ENCODE measurements around the gene ASB2. TPM values are rescaled to one million over a fixed set of nuclear protein-coding genes. Genes with fewer than 3 reads are reported as not detected.

ASB2 gene
- total RNA-seq, 2 donors from 2014 or later: 47.2 to 48.3 TPM

- Histone ChIP-seq H3K4me3 (no peak overlapping the region), H3K27ac (peak overlapping the region; percentile 89 to 92), H3K36me3 (peaks cover 60% of the 10 kb centered on the region), H3K9me3 (no peaks in the 10 kb centered on the region), H3K27me3 (replicated peaks; ENCODE audit: insufficient read depth) (no peaks in the 10 kb centered on the region), H3K4me1 (ENCODE audit: control insufficient read depth in 1 of 2, low read depth in 2 of 2) (peaks cover 5 to 36% of the 10 kb centered on the region in 2 donors)
- TF ChIP-seq CTCF (IDR thresholded peaks at IDR 0.05): no peak
- ATAC-seq (ENCODE audit: insufficient number of reproducible peaks, low FRiP score, low read depth) (no peak), DNase-seq (ENCODE audit: low spot score) (no peak)
These were observed 35.9 kb downstream of the ASB2 start for GRCh38 chr14:93940437-93940836.

- DNase-seq (ENCODE audit: low spot score) (peak; percentile 26), ATAC-seq (ENCODE audit: insufficient number of reproducible peaks, low FRiP score, low read depth) (peak; percentile 36)
- peak overlapping the region; percentile 56 for H3K4me3 ChIP-seq
- no peaks in the 10 kb centered on the region for H3K27me3 ChIP-seq (replicated peaks; ENCODE audit: insufficient read depth)
- H3K36me3 ChIP-seq: peaks cover 61% of the 10 kb centered on the region
- peak overlapping the region; percentile 89 to 92 for H3K27ac ChIP-seq
- peaks cover 5 to 36% of the 10 kb centered on the region in 2 donors for H3K4me1 ChIP-seq (ENCODE audit: control insufficient read depth in 1 of 2, low read depth in 2 of 2)
- TF ChIP-seq CTCF (IDR thresholded peaks at IDR 0.05): peak; percentile 95
- no peaks in the 10 kb centered on the region for H3K9me3 ChIP-seq
These were observed 36.8 kb downstream of the ASB2 start for GRCh38 chr14:93939304-93940229.

- H3K4me3 ChIP-seq: no peak overlapping the region
- DNase-seq (ENCODE audit: low spot score): no peak
- no peak for TF ChIP-seq CTCF (IDR thresholded peaks at IDR 0.05)
- H3K27ac ChIP-seq: no peak overlapping the region
- peaks cover 5 to 36% of the 10 kb centered on the region in 2 donors for H3K4me1 ChIP-seq (ENCODE audit: control insufficient read depth in 1 of 2, low read depth in 2 of 2)
- no peaks in the 10 kb centered on the region for H3K9me3 ChIP-seq
- H3K36me3 ChIP-seq: peaks cover 62% of the 10 kb centered on the region
- no peak for ATAC-seq (ENCODE audit: insufficient number of reproducible peaks, low FRiP score, low read depth)
- no peaks in the 10 kb centered on the region for H3K27me3 ChIP-seq (replicated peaks; ENCODE audit: insufficient read depth)
These were observed 37.5 kb downstream of the ASB2 start for GRCh38 chr14:93938751-93939303.

GRCh38 chr14:93937519-93937918 lies 38.9 kb downstream of the ASB2 start:
- peaks cover 5 to 35% of the 10 kb centered on the region in 2 donors for H3K4me1 ChIP-seq (ENCODE audit: control insufficient read depth in 1 of 2, low read depth in 2 of 2)
- no peak overlapping the region for H3K27ac ChIP-seq
- no peaks in the 10 kb centered on the region for H3K27me3 ChIP-seq (replicated peaks; ENCODE audit: insufficient read depth)
- DNase-seq (ENCODE audit: low spot score): no peak
- no peak for ATAC-seq (ENCODE audit: insufficient number of reproducible peaks, low FRiP score, low read depth)
- no peak overlapping the region for H3K4me3 ChIP-seq
- no peak for TF ChIP-seq CTCF (IDR thresholded peaks at IDR 0.05)
- no peaks in the 10 kb centered on the region for H3K9me3 ChIP-seq
- H3K36me3 ChIP-seq: peaks cover 59% of the 10 kb centered on the region

- Histone ChIP-seq H3K9me3 (no peaks in the 10 kb centered on the region), H3K4me1 (ENCODE audit: control insufficient read depth in 1 of 2, low read depth in 2 of 2) (peaks cover 5 to 29% of the 10 kb centered on the region in 2 donors), H3K4me3 (no peak overlapping the region), H3K27ac (no peak overlapping the region), H3K27me3 (replicated peaks; ENCODE audit: insufficient read depth) (no peaks in the 10 kb centered on the region), H3K36me3 (peaks cover 60% of the 10 kb centered on the region)
- DNase-seq (ENCODE audit: low spot score) (no peak), ATAC-seq (ENCODE audit: insufficient number of reproducible peaks, low FRiP score, low read depth) (no peak)
- no peak for TF ChIP-seq CTCF (IDR thresholded peaks at IDR 0.05)
These were observed 39.4 kb downstream of the ASB2 start for GRCh38 chr14:93936926-93937325.

All from thoracic aorta (tissue), 2 donors.